ENCODE data around the gene ATG4A.

GRCh38 chrX:108071578-108071977 is 20.0 kb upstream of the ATG4A start:
- TF ChIP-seq GATA2 (IDR thresholded peaks at IDR 0.05; ENCODE audit: low read depth, low read length) = no peak
- no peak for TF ChIP-seq GATA3 (IDR thresholded peaks at IDR 0.05; ENCODE audit: low read depth, low read length)
